ENCODE data around the gene ZNF224. TPM values are rescaled to one million over a fixed set of nuclear protein-coding genes. Genes with fewer than 3 reads are reported as not detected.

Gene ZNF224
- total and polyA plus RNA-seq, 2 of the 13 experiments (the other 11 are each of a cell fraction or from before 2014, with no cell fraction given): 13.0 to 16.1 TPM

DNA sequence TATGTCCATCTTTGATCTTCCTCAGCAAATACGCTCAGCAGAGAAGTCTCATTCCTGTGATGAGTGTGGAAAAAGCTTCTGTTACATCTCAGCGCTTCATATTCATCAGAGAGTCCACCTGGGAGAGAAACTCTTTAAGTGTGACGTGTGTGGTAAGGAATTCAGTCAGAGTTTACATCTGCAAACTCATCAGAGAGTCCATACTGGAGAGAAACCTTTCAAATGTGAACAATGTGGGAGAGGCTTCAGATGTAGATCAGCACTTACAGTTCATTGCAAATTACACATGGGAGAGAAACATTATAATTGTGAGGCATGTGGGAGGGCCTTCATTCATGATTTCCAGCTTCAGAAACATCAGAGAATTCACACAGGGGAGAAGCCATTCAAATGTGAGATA lies 27.9 kb upstream of the ZNF224 start (continued):
- TF ChIP-seq ZFP41 (CRISPR knock-in tag; IDR thresholded peaks at IDR 0.05; ENCODE audit: borderline replicate concordance) (no peak), RFXAP (CRISPR knock-in tag; IDR thresholded peaks at IDR 0.05; ENCODE audit: borderline replicate concordance) (no peak), GLI4 (CRISPR knock-in tag; IDR thresholded peaks at IDR 0.05; ENCODE audit: borderline replicate concordance) (no peak), ZSCAN25 (CRISPR knock-in tag; IDR thresholded peaks at IDR 0.05) (no peak)
- TF ChIP-seq, protein P1, sequence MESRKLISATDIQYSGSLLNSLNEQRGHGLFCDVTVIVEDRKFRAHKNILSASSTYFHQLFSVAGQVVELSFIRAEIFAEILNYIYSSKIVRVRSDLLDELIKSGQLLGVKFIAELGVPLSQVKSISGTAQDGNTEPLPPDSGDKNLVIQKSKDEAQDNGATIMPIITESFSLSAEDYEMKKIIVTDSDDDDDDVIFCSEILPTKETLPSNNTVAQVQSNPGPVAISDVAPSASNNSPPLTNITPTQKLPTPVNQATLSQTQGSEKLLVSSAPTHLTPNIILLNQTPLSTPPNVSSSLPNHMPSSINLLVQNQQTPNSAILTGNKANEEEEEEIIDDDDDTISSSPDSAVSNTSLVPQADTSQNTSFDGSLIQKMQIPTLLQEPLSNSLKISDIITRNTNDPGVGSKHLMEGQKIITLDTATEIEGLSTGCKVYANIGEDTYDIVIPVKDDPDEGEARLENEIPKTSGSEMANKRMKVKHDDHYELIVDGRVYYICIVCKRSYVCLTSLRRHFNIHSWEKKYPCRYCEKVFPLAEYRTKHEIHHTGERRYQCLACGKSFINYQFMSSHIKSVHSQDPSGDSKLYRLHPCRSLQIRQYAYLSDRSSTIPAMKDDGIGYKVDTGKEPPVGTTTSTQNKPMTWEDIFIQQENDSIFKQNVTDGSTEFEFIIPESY (CRISPR knock-in tag; IDR thresholded peaks at IDR 0.05): no peak

DNA sequence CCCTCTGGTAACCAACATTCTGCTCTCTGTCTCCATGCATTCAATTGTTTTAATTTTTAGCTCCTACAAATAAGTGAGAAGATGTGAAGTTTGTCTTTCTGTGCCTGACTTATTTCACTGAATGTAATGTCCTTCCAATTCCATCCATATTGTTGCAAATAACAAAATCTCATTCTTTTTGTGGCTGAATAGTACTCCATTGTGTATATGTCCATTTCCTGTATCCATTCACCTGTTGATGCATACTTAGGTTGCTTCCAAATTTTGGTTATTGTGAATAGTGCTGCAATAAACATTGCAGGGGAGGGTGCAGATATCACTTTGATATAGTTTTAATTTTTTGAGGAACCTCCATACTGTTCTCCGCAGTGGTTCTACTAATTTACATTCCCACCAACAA lies 24.7 kb upstream of the ZNF224 start:
- Histone ChIP-seq H3K9me3 (ENCODE audit: low read length) (no peaks in the 10 kb centered on the region), H3K9ac (ENCODE audit: insufficient read depth, low read depth, low read length) (no peak overlapping the region), H3K27ac (ENCODE audit: extremely low read length, insufficient read depth, low read length) (no peak overlapping the region), H3K4me2 (ENCODE audit: low read depth, low read length) (no peak overlapping the region), H3K27me3 (ENCODE audit: control insufficient read depth in 1 of 2, insufficient read depth in 2 of 2, low read length in 2 of 2) (no peaks in the 10 kb centered on the region; a peak in 1 of 5 replicates), H2AFZ (ENCODE audit: low read length) (no peak overlapping the region), H3K79me2 (ENCODE audit: insufficient read depth, low read length) (no peaks in the 10 kb centered on the region), H4K20me1 (ENCODE audit: insufficient read depth, low read length) (no peaks in the 10 kb centered on the region), H3K4me1 (ENCODE audit: insufficient read depth, low read length) (peaks cover 28% of the 10 kb centered on the region), H3K4me3 (replicated peaks in 1 of 3; ENCODE audit: insufficient read depth in 1 of 3, low read depth in 2 of 3, low read length in 3 of 3) (no peak overlapping the region), H3K36me3 (replicated peaks in 1 of 2; ENCODE audit: control insufficient read depth in 1 of 2, insufficient read depth in 2 of 2, low read length in 2 of 2) (peaks cover 0 to 3% of the 10 kb centered on the region in 2 experiments; a peak in 1 of 5 replicates)
- DNase-seq (ENCODE audit: low spot score) (no peak), FAIRE-seq (no peak), ATAC-seq (no peak)
- CTCF ChIA-PET (ENCODE audit: low intra/inter-chr PET ratio, low total read pairs): no interaction called here
- no TSS peak for BruUV-seq (replicated peaks)
- in situ Hi-C loops (cut with HindIII; ENCODE audit: extremely low pct_ligation_motif_present, low pct_unique_long_range_greater_than_20kb) (no loop called here), intact Hi-C loops (cut with micrococcal nuclease; ENCODE audit: unreplicated experiment) (no loop called here)
- WGBS (ENCODE audit: low lambda C conversion rate): 96% methylated on average over 1 of the region's 1 CpG
- POLR2A ChIA-PET: no interaction called here
- no peak for TF ChIP-seq HNRNPLL (IDR thresholded peaks at IDR 0.05; ENCODE audit: low read depth, low read length, poor library complexity, severe bottlenecking)
- TF ChIP-seq FOXJ3 (CRISPR knock-in tag; IDR thresholded peaks at IDR 0.05; ENCODE audit: borderline replicate concordance): no peak
- TF ChIP-seq, protein P2, sequence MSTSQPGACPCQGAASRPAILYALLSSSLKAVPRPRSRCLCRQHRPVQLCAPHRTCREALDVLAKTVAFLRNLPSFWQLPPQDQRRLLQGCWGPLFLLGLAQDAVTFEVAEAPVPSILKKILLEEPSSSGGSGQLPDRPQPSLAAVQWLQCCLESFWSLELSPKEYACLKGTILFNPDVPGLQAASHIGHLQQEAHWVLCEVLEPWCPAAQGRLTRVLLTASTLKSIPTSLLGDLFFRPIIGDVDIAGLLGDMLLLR (CRISPR knock-in tag; IDR thresholded peaks at IDR 0.05): no peak
- TF ChIP-seq PPARG (CRISPR knock-in tag; conservative IDR thresholded peaks at IDR 0.05): no peak

Data from HepG2 (cell line).